Mesothelial cell of epicardium (in vitro differentiated cells): Measurements from ENCODE around the gene ATP6AP2. TPM values are rescaled to one million over a fixed set of nuclear protein-coding genes. Genes with fewer than 3 reads are reported as not detected.

Experiments
- DNase-seq, 2 experiments: peaks; one replicate each; pipeline ENCODE4 v3.0.0; 2021; ENCODE audit warnings: low spot score in 2 of 2; ENCODE audit not compliant: unreplicated experiment in 2 of 2
- H3K27ac Mint-ChIP-seq: 2 replicates; pipeline ENCODE4 v1.8.0; 2021; ENCODE audit warnings: mixed read lengths
- H3K27me3 Mint-ChIP-seq: 2 replicates; pipeline ENCODE4 v1.8.0; 2021; ENCODE audit warnings: low read depth, mixed read lengths
- H3K36me3 Mint-ChIP-seq: 2 replicates; pipeline ENCODE4 v1.8.0; 2021; ENCODE audit warnings: mixed read lengths
- H3K4me1 Mint-ChIP-seq: 2 replicates; pipeline ENCODE4 v1.8.0; 2021; ENCODE audit warnings: mixed read lengths
- H3K4me3 Mint-ChIP-seq: 2 replicates; pipeline ENCODE4 v1.8.0; 2021; ENCODE audit warnings: mild to moderate bottlenecking, moderate library complexity, mixed read lengths
- H3K9me3 Mint-ChIP-seq: 2 replicates; pipeline ENCODE4 v1.8.0; 2021; ENCODE audit warnings: mixed read lengths
- total RNA-seq: library from RNA; stranded (reverse); gene quantifications from 3 replicates; pipeline ENCODE4 v1.2.1, GENCODE V29; 2021
- TF ChIP-seq, protein P1 (sequence below): fragments of 200-600 bp; sonication (generic); IDR thresholded peaks from one replicate; pipeline ENCODE4 v1.5.0; 2021; ENCODE audit warnings: antibody characterized with exemption; ENCODE audit not compliant: unreplicated experiment

ATP6AP2 gene
- total RNA-seq, 1 donor from 2014 or later, result 85.6 TPM

DNA sequence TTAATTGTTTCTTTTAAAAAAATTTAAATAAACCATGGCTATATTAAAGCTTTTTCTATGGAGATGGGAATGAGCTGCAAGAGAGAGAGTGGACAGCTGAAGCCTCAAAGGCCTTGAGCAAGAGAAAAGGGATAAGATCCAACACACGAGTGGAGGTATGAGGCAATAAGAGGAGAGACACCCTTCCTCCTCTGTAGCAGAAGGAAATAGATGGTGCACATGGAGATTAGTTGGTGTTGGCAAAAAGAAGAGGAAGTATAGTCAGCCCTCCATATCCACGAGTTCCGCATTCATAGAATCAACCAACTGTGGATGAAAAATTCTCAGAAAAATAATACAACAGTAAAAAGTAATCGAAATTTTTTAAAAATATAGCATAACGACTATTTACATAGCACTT is 63.4 kb downstream of the ATP6AP2 start:
- DNase-seq, result no peak
- Mint-ChIP-seq H3K27me3 (no peaks in the 10 kb centered on the region), H3K4me1 (peaks cover 19% of the 10 kb centered on the region), H3K9me3 (peaks cover 10% of the 10 kb centered on the region), H3K27ac (peak overlapping the region; percentile 82), H3K36me3 (peaks cover 1% of the 10 kb centered on the region), H3K4me3 (no peak overlapping the region)
- TF ChIP-seq, protein P1, sequence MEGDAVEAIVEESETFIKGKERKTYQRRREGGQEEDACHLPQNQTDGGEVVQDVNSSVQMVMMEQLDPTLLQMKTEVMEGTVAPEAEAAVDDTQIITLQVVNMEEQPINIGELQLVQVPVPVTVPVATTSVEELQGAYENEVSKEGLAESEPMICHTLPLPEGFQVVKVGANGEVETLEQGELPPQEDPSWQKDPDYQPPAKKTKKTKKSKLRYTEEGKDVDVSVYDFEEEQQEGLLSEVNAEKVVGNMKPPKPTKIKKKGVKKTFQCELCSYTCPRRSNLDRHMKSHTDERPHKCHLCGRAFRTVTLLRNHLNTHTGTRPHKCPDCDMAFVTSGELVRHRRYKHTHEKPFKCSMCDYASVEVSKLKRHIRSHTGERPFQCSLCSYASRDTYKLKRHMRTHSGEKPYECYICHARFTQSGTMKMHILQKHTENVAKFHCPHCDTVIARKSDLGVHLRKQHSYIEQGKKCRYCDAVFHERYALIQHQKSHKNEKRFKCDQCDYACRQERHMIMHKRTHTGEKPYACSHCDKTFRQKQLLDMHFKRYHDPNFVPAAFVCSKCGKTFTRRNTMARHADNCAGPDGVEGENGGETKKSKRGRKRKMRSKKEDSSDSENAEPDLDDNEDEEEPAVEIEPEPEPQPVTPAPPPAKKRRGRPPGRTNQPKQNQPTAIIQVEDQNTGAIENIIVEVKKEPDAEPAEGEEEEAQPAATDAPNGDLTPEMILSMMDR, result no peak

GRCh38 chrX:40644821-40645358 is 64.1 kb downstream of the ATP6AP2 start:
- no peaks in the 10 kb centered on the region for H3K27me3 Mint-ChIP-seq
- H3K4me1 Mint-ChIP-seq, result peaks cover 19% of the 10 kb centered on the region
- TF ChIP-seq, protein P1, result no peak
- DNase-seq, result no peak
- H3K4me3 Mint-ChIP-seq, result peak overlapping the region; percentile 45
- peaks cover 1% of the 10 kb centered on the region for H3K36me3 Mint-ChIP-seq
- H3K9me3 Mint-ChIP-seq, result peaks cover 10% of the 10 kb centered on the region
- H3K27ac Mint-ChIP-seq, result peak overlapping the region; percentile 73

DNA sequence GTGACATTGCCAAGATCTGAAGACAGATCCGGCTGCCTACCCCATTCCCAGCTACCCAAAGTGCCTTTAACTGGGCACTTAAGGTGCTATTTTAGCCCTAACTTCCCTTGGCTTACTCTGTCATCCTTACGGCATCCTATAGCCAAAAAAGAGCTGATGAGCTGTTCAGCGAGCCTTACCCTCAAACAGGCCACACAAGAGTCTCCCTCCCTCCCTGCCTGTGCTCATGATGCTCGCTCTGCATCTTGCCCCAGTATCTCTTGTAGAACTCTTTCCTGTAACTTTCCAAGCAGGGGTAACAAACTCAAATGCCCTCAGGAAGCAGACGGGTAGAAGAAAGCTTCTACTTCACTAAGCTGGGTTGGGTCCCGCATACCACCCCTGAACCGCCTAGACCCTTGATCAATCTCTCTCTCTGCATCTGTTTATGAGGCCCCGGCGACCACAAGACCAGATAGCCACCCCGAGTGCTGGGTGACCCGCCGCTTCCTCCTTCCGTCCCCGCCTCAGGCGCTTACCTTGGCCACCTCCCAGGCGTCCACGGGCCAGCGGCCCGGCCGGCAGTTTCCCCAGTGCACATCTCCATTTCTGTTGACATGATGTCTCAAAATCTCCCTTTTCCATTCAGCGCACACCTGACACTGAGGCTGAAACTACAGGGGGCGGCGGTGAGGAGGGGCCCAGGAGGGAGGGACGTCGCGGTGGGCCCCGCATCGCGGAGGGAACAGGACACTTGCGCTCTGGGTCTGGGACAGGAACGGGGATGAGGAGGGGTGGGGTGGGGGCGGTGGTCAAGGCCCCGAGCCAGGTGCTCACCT is 65.9 kb downstream of the ATP6AP2 start:
- Mint-ChIP-seq H3K36me3 (peaks cover 1% of the 10 kb centered on the region), H3K4me1 (peaks cover 19% of the 10 kb centered on the region), H3K4me3 (peak overlapping the region; percentile 82), H3K27me3 (no peaks in the 10 kb centered on the region), H3K9me3 (peaks cover 10% of the 10 kb centered on the region), H3K27ac (peak overlapping the region; percentile 97)
- no peak for DNase-seq
- TF ChIP-seq, protein P1, result no peak

DNA sequence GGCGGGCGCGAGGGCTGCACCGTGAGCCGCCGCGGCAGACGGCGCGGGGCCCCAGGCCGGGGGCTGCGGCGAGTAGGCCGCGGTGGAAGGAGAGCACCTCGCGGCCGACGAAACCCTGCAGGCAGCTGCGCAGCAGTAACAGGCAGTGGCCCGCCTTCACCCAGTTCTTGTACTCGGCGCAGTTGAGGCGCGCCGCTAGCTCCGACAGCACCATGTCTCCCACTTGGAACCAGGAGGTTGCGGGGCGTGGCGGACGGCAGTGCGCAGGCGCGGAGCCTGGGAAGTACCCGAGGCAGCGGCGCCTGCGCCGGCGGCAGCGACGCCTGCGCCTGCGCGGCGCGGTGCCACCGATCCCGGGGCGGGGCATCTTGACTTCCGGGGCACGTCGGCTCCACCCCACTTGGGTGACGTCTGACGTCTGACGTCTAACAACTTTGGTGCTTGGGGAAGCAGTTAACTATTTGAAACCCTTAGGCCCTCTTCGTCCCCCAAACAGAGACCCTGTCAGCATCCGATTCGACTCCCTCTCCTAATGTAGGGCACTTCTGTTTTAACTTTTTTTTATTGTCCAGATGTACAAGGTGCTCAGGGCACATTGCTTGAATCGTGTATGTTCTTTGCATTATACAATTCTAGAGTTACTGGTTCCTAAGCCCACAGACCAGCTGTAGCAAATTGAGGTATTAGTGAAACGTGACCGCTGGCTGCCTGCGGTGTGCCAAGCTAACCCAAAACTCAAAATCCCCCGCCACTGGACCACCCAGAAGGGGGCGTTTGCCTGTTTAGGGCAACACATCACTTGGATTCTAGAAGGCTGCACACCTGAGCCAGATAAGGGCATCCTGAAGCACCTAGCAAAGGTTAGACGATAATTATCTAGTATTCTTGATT is 66.8 kb downstream of the ATP6AP2 start, which contains the start of gene CXorf38:
TSS of gene CXorf38 (minus strand) at position 255 of the 891 bp plus-strand sequence. CDS start at position 214, 41 bp downstream.
- TF ChIP-seq, protein P1, result no peak
- H3K9me3 Mint-ChIP-seq, result peaks cover 7% of the 10 kb centered on the region
- peak; percentile 79 to 93 for DNase-seq
- H3K36me3 Mint-ChIP-seq, result peaks cover 1% of the 10 kb centered on the region
- H3K27me3 Mint-ChIP-seq, result no peaks in the 10 kb centered on the region
- peak within 1 kb of the TSS; percentile 97 for H3K27ac Mint-ChIP-seq
- H3K4me1 Mint-ChIP-seq, result peaks cover 19% of the 10 kb centered on the region
- peak within 1 kb of the TSS; percentile 82 for H3K4me3 Mint-ChIP-seq

GRCh38 chrX:40651620-40652223 is 71.0 kb downstream of the ATP6AP2 start:
- Mint-ChIP-seq H3K36me3 (no peaks in the 10 kb centered on the region), H3K27ac (no peak overlapping the region), H3K4me3 (no peak overlapping the region), H3K9me3 (no peaks in the 10 kb centered on the region), H3K4me1 (peaks cover 2% of the 10 kb centered on the region), H3K27me3 (no peaks in the 10 kb centered on the region)
- TF ChIP-seq, protein P1, result peak; percentile 93
- peak; percentile 39 to 76 for DNase-seq
